HUES64 (cell line): ENCODE measurements around the gene CYP27B1.
"Not testable (repeated sequence)": the region's sequence is repeated elsewhere in the genome, so short reads cannot be mapped to it uniquely, and the experiment has no call there.

ENCODE experiments used
- H3K27ac ChIP-seq: 2 replicates; pipeline ENCODE4 v1.7.0; 2013; ENCODE audit warnings: low read depth, low read length, inconsistent platforms
- H3K27me3 ChIP-seq: 2 replicates; pipeline ENCODE4 v1.6.1; 2013; ENCODE audit warnings: mild to moderate bottlenecking, low read length; ENCODE audit not compliant: insufficient read depth
- H3K36me3 ChIP-seq: 2 replicates; pipeline ENCODE4 v1.6.1; 2013; ENCODE audit warnings: mild to moderate bottlenecking, low read length; ENCODE audit not compliant: insufficient read depth
- H3K4me1 ChIP-seq: 2 replicates; pipeline ENCODE4 v1.6.1; 2013; ENCODE audit warnings: mild to moderate bottlenecking, low read length, moderate library complexity; ENCODE audit not compliant: insufficient read depth
- H3K4me3 ChIP-seq: 2 replicates; pipeline ENCODE4 v1.5.1; 2013; ENCODE audit warnings: mild to moderate bottlenecking, low read length, moderate library complexity
- H3K9ac ChIP-seq: 2 replicates; pipeline ENCODE4 v1.6.1; 2013; ENCODE audit warnings: mild to moderate bottlenecking, low read depth, low read length
- H3K9me3 ChIP-seq: 2 replicates; pipeline ENCODE4 v1.6.1; 2013; ENCODE audit warnings: low read depth, low read length; ENCODE audit not compliant: insufficient read depth
- WGBS: fragments of 150-250, 120-280 bp; methylation state at CpG from one replicate; pipeline ENCODE4 v1.1.7; 2013; ENCODE audit warnings: missing lambda C conversion rate; 5-methylcytosine and 5-hydroxymethylcytosine counted together

Gene CYP27B1

DNA sequence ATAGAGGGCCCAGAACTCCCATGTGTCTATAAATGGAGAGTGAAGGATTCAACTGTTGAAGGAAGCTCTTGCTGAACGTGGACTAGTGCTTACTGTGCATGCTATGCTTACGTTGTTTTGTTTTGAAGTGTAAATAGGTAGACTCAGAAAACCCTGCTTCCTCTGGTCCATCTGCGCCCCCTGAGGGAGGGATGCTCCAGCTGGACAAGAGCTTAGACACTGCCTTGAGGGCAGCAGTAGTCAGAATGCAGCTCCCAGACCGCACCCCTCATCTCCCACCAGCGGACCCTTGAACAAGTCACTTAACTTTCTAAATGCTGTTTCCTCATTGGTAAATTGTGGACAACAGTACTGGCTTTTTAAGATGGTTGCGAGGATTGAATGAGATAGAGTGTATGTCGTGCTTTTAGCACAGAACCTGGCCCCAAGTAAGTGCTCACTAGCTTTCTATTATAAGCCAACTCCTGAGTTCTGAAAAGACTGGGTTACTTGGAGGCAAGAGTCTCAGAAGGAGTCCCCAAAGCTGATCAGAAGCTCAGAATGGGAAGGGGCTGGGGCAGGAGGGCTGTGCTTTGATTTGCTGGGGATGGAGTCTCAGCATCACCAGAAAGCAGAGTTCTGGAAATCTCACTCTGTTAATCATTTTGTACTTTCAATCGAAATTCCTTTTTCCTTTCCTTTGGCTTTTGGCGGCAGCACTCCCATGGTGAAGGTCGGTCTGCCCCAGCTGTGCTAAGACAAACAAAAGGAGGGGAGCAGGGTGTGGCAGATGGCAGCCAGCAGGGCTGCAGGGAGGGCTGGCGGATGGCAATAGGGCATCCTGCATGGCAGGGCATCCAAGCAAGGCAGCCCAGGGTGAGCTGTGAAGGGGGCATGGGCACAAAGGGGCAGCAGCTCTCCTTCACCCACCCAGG is 43.9 kb downstream of the CYP27B1 start:
- Histone ChIP-seq H3K9ac (no peak overlapping the region), H3K9me3 (no peaks in the 10 kb centered on the region), H3K4me3 (no peak overlapping the region), H3K4me1 (no peaks in the 10 kb centered on the region), H3K27ac (no peak overlapping the region), H3K36me3 (peaks cover 28% of the 10 kb centered on the region), H3K27me3 (peaks cover 52% of the 10 kb centered on the region)
- 78% methylated on average over 11 of the region's 11 CpGs for WGBS

- not testable (repeated sequence) for H3K27ac ChIP-seq, H3K4me1 ChIP-seq, H3K9me3 ChIP-seq, H3K4me3 ChIP-seq, H3K9ac ChIP-seq
- WGBS: 94% methylated on average over 16 of the region's 16 CpGs
- Histone ChIP-seq H3K36me3 (peaks cover 33% of the 10 kb centered on the region), H3K27me3 (peaks cover 42% of the 10 kb centered on the region)
These were observed 44.9 kb downstream of the CYP27B1 start for GRCh38 chr12:57721846-57722608.

DNA sequence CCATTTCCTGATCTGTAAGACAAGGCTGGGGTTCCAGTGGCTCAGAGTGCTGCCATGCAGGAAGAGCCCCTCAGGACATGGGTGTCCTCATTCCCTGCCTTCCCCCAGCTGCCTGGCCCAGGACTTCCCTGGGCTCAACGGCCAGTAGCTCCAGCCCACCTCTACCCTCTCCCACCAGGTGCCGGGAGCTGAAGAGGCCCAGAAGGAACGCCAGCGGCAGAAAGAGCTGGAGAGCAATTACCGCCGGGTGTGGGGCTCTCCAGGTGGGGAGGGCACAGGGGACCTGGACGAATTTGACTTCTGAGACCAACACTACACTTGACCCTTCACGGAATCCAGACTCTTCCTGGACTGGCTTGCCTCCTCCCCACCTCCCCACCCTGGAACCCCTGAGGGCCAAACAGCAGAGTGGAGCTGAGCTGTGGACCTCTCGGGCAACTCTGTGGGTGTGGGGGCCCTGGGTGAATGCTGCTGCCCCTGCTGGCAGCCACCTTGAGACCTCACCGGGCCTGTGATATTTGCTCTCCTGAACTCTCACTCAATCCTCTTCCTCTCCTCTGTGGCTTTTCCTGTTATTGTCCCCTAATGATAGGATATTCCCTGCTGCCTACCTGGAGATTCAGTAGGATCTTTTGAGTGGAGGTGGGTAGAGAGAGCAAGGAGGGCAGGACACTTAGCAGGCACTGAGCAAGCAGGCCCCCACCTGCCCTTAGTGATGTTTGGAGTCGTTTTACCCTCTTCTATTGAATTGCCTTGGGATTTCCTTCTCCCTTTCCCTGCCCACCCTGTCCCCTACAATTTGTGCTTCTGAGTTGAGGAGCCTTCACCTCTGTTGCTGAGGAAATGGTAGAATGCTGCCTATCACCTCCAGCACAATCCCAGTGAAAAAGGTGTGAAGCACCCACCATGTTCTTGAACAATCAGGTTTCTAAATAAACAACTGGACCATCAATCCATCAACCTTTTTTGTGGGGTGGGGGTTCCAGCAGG is 46.0 kb downstream of the CYP27B1 start:
- H3K4me1 ChIP-seq: no peaks in the 10 kb centered on the region
- WGBS: 91% methylated on average over 11 of the region's 11 CpGs
- peaks cover 44% of the 10 kb centered on the region for H3K36me3 ChIP-seq

GRCh38 chr12:57719777-57720605 is 46.9 kb downstream of the CYP27B1 start:
- H3K4me1 ChIP-seq: no peaks in the 10 kb centered on the region
- no peak overlapping the region for H3K4me3 ChIP-seq
- no peak overlapping the region for H3K9ac ChIP-seq
- H3K36me3 ChIP-seq: peaks cover 45% of the 10 kb centered on the region
- 94% methylated on average over 20 of the region's 20 CpGs for WGBS
- H3K27me3 ChIP-seq: peaks cover 23% of the 10 kb centered on the region
- H3K27ac ChIP-seq: no peak overlapping the region
- H3K9me3 ChIP-seq: no peaks in the 10 kb centered on the region

More for the DNA sequence above, 46.0 kb downstream of the CYP27B1 start:
- Histone ChIP-seq H3K27ac (no peak overlapping the region), H3K9me3 (no peaks in the 10 kb centered on the region), H3K4me3 (no peak overlapping the region), H3K27me3 (peaks cover 31% of the 10 kb centered on the region), H3K9ac (no peak overlapping the region)

GRCh38 chr12:57718641-57719528 is 48.0 kb downstream of the CYP27B1 start:
- Histone ChIP-seq H3K36me3 (peaks cover 45% of the 10 kb centered on the region), H3K27ac (no peak overlapping the region), H3K9ac (no peak overlapping the region), H3K4me1 (no peaks in the 10 kb centered on the region), H3K9me3 (no peaks in the 10 kb centered on the region), H3K4me3 (no peak overlapping the region), H3K27me3 (peaks cover 12% of the 10 kb centered on the region)
- WGBS: 97% methylated on average over 15 of the region's 15 CpGs

- no peak overlapping the region for H3K4me3 ChIP-seq
- peaks cover 45% of the 10 kb centered on the region for H3K36me3 ChIP-seq
- no peak overlapping the region for H3K27ac ChIP-seq
- peaks cover 4% of the 10 kb centered on the region for H3K27me3 ChIP-seq
- H3K9ac ChIP-seq: no peak overlapping the region
- H3K4me1 ChIP-seq: no peaks in the 10 kb centered on the region
- H3K9me3 ChIP-seq: no peaks in the 10 kb centered on the region
- WGBS: 94% methylated on average over 22 of the region's 22 CpGs
These were observed 48.8 kb downstream of the CYP27B1 start for GRCh38 chr12:57717846-57718640.

GRCh38 chr12:57717131-57717530 is 49.7 kb downstream of the CYP27B1 start:
- Histone ChIP-seq H3K36me3 (peaks cover 45% of the 10 kb centered on the region), H3K27ac (no peak overlapping the region)
- WGBS: 95% methylated on average over 5 of the region's 5 CpGs

GRCh38 chr12:57716305-57716704 is 50.6 kb downstream of the CYP27B1 start:
- 92% methylated on average over 4 of the region's 4 CpGs for WGBS
- H3K4me3 ChIP-seq: no peak overlapping the region
- no peaks in the 10 kb centered on the region for H3K4me1 ChIP-seq
- no peak overlapping the region for H3K9ac ChIP-seq
- peaks cover 42% of the 10 kb centered on the region for H3K36me3 ChIP-seq
- no peaks in the 10 kb centered on the region for H3K27me3 ChIP-seq
- no peaks in the 10 kb centered on the region for H3K9me3 ChIP-seq
- no peak overlapping the region for H3K27ac ChIP-seq

More at GRCh38 chr12:57717131-57717530, 49.7 kb downstream of the CYP27B1 start:
- H3K9me3 ChIP-seq: no peaks in the 10 kb centered on the region
- H3K27me3 ChIP-seq: no peaks in the 10 kb centered on the region
- H3K4me1 ChIP-seq: no peaks in the 10 kb centered on the region
- H3K9ac ChIP-seq: no peak overlapping the region
- no peak overlapping the region for H3K4me3 ChIP-seq

DNA sequence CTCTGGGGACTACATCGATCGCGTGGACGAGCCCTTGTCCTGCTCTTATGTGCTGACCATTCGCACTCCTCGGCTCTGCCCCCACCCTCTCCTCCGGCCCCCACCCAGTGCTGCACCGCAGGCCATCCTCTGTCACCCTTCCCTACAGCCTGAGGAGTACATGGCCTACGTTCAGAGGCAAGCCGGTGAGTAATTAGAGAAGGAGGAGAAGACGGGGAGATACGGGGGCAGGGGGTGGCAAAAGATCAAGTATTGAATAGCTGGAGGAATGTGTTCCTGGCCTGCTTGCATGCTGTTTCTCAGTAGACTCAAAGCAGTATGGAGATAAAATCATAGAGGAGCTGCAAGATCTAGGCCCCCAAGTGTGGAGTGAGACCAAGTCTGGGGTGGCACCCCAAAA is 51.1 kb downstream of the CYP27B1 start:
- Histone ChIP-seq H3K27ac (no peak overlapping the region), H3K36me3 (peaks cover 38% of the 10 kb centered on the region), H3K27me3 (no peaks in the 10 kb centered on the region), H3K9me3 (no peaks in the 10 kb centered on the region), H3K4me3 (no peak overlapping the region), H3K4me1 (no peaks in the 10 kb centered on the region), H3K9ac (no peak overlapping the region)
- WGBS: 92% methylated on average over 12 of the region's 12 CpGs
